Activated B cell treated with CpG ODN at 0.5 μM for 24 hours (primary cell): ENCODE data around the gene LGALS12. TPM values are rescaled to one million over a fixed set of nuclear protein-coding genes. Genes with fewer than 3 reads are reported as not detected.

Source experiments
- ATAC-seq: fragments of 200-7000 bp; cut with Tn5 transposase; one replicate; pipeline ENCODE4 v1.10.0; 2021; ENCODE audit warnings: low read depth, mild to moderate bottlenecking, moderate library complexity
- CTCF ChIA-PET: fragments of 350-600 bp; sonication (Branson Sonifier 250); formaldehyde crosslinking; loops from one replicate; lab custom pipeline; 2021; ENCODE audit warnings: antibody characterized with exemption; lab: Charles Lee
- POLR2A ChIA-PET: fragments of 350-600 bp; sonication (Branson Sonifier 250); formaldehyde crosslinking; loops from one replicate; lab custom pipeline; 2021; ENCODE audit warnings: antibody characterized with exemption; lab: Charles Lee
- DNase-seq: peaks from one replicate; pipeline ENCODE4 v3.0.0; 2022
- H3K27ac Mint-ChIP-seq: one replicate; pipeline ENCODE4 v1.8.0; 2020; ENCODE audit warnings: mixed read lengths
- H3K27me3 Mint-ChIP-seq: one replicate; pipeline ENCODE4 v1.8.0; 2021; ENCODE audit warnings: mixed read lengths
- H3K36me3 Mint-ChIP-seq: one replicate; pipeline ENCODE4 v1.8.0; 2021; ENCODE audit warnings: low read depth, mixed read lengths
- H3K4me1 Mint-ChIP-seq: one replicate; pipeline ENCODE4 v1.8.0; 2021; ENCODE audit warnings: mixed read lengths
- H3K4me3 Mint-ChIP-seq: one replicate; pipeline ENCODE4 v1.8.0; 2020; ENCODE audit warnings: mild to moderate bottlenecking, mixed read lengths
- H3K9me3 Mint-ChIP-seq: one replicate; pipeline ENCODE4 v1.8.0; 2020; ENCODE audit warnings: mixed read lengths
- CTCF ChIP-seq: fragments of 200-600 bp; IDR thresholded peaks from one replicate; pipeline ENCODE4 v1.8.0; 2022; ENCODE audit warnings: antibody characterized with exemption, mild to moderate bottlenecking
- intact Hi-C: fragments of 100-400 bp; cut with micrococcal nuclease; formaldehyde crosslinking; loops from one replicate; pipeline ENCODE4 v1.15.1; 2024
- total RNA-seq: library from RNA; stranded (reverse); gene quantifications from 2 replicates; pipeline ENCODE4 v1.2.3, GENCODE V29; 2022

The LGALS12 gene
- total RNA-seq, 1 donor from 2014 or later = not detected

DNA sequence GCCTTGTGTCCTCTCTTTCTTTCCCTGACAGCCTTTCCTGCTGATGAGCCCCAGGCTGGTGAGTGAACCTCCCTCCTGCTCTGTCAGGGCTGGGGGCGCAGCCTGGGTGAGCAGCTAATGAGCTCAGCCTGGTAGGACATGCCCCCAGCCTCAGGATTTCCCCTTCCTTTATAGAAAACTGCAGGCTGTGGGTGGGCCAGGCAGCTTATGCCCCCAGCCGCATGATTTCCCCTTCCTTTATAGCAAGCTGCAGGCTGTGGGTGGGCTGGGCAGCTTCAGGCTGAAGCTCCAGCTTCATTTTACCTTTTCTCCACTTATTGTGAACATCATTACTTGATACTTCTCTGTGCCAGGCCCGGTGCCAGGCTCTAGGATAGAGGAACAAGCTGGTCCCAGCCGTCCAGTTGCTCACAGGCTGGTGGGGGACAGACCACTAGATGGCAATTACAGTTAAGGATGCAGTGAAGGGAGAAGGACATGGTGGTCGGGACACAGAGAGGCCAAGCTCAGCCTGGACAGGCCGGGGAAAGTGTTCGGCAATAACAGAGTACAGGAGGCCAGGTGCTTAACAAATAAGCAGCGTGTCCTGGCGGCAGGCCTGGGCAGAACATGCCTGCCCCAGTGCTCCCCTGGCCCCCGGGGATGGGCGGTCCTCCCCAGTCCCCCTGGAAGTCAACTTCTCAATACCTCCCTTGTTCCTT is 5.3 kb downstream of the LGALS12 start:
- intact Hi-C loops = no loop called here
- ChIA-PET CTCF (interaction anchor here (1.0 kb wide), 1 partner anchor 8 kb away, joined by 3 read pairs; no protein-coding TSS in a partner anchor), POLR2A (no interaction called here)
- H3K27me3 Mint-ChIP-seq = peaks cover 20% of the 10 kb centered on the region
- no peak overlapping the region for H3K4me3 Mint-ChIP-seq
- H3K9me3 Mint-ChIP-seq = no peaks in the 10 kb centered on the region
- H3K27ac Mint-ChIP-seq = no peak overlapping the region
- no peak for DNase-seq
- H3K4me1 Mint-ChIP-seq = no peaks in the 10 kb centered on the region
- no peak for TF ChIP-seq CTCF
- ATAC-seq = no peak
- H3K36me3 Mint-ChIP-seq = no peaks in the 10 kb centered on the region

GRCh38 chr11:63512816-63513215 is 6.9 kb downstream of the LGALS12 start:
- Mint-ChIP-seq H3K27me3 (peaks cover 9% of the 10 kb centered on the region), H3K4me3 (no peak overlapping the region), H3K4me1 (no peaks in the 10 kb centered on the region), H3K9me3 (no peaks in the 10 kb centered on the region), H3K36me3 (no peaks in the 10 kb centered on the region), H3K27ac (no peak overlapping the region)
- TF ChIP-seq CTCF = no peak
- ChIA-PET CTCF (no interaction called here), POLR2A (no interaction called here)
- ATAC-seq = no peak
- intact Hi-C loops = no loop called here
- no peak for DNase-seq

- Mint-ChIP-seq H3K9me3 (peaks cover 7% of the 10 kb centered on the region), H3K27me3 (no peaks in the 10 kb centered on the region), H3K4me3 (no peak overlapping the region), H3K27ac (no peak overlapping the region), H3K4me1 (no peaks in the 10 kb centered on the region), H3K36me3 (no peaks in the 10 kb centered on the region)
- ChIA-PET CTCF (no interaction called here), POLR2A (no interaction called here)
- intact Hi-C loops = no loop called here
- no peak for DNase-seq
- ATAC-seq = no peak
- no peak for TF ChIP-seq CTCF
Measured at GRCh38 chr11:63516109-63516508, 10.2 kb downstream of the LGALS12 start.

- no peaks in the 10 kb centered on the region for H3K27me3 Mint-ChIP-seq
- intact Hi-C loops = no loop called here
- ATAC-seq = no peak
- POLR2A ChIA-PET = no interaction called here
- H3K27ac Mint-ChIP-seq = no peak overlapping the region
- no peaks in the 10 kb centered on the region for H3K36me3 Mint-ChIP-seq
- no peaks in the 10 kb centered on the region for H3K4me1 Mint-ChIP-seq
- CTCF ChIA-PET = no interaction called here
- H3K4me3 Mint-ChIP-seq = no peak overlapping the region
- no peak for DNase-seq
- no peak for TF ChIP-seq CTCF
- H3K9me3 Mint-ChIP-seq = peaks cover 7% of the 10 kb centered on the region
Measured at GRCh38 chr11:63517156-63517555, 11.3 kb downstream of the LGALS12 start.

GRCh38 chr11:63518548-63518947 is 12.7 kb downstream of the LGALS12 start:
- peaks cover 10% of the 10 kb centered on the region for H3K9me3 Mint-ChIP-seq
- H3K27ac Mint-ChIP-seq = no peak overlapping the region
- H3K4me3 Mint-ChIP-seq = no peak overlapping the region
- ChIA-PET POLR2A (no interaction called here), CTCF (no interaction called here)
- ATAC-seq (no peak), DNase-seq (no peak)
- H3K36me3 Mint-ChIP-seq = no peaks in the 10 kb centered on the region
- H3K27me3 Mint-ChIP-seq = peaks cover 6% of the 10 kb centered on the region
- no peak for TF ChIP-seq CTCF
- intact Hi-C loops = no loop called here
- H3K4me1 Mint-ChIP-seq = no peaks in the 10 kb centered on the region
